K562 (cell line): ENCODE data around the gene ATG4D. TPM values are rescaled to one million over a fixed set of nuclear protein-coding genes. Genes with fewer than 3 reads are reported as not detected.

Experiments used
- ATF2 ChIP-seq: sonication (generic); formaldehyde crosslinking; IDR thresholded peaks from 2 replicates; pipeline ENCODE4 v1.8.1; 2022; ENCODE audit warnings: missing genetic modification reagents
- CBFA2T2 ChIP-seq: fragments of 450-650 bp; conservative IDR thresholded peaks from 2 replicates; pipeline ENCODE4 v1.6.1; 2017; ENCODE audit warnings: mild to moderate bottlenecking
- CHD2 ChIP-seq: IDR thresholded peaks from 2 replicates; pipeline ENCODE4 v1.6.1; 2011; ENCODE audit warnings: low read depth, low read length
- FOXA3 ChIP-seq, 2 experiments: fragments of 450-650 bp in 1 of 2; sonication (generic) in 1 of 2; formaldehyde crosslinking; IDR thresholded peaks in 1 of 2; conservative IDR thresholded peaks in 1 of 2; 2 replicates each; pipeline versions ENCODE4 v1.4.0 to v1.8.0; 2020 to 2022; ENCODE audit warnings: mild to moderate bottlenecking in 2 of 2, missing genetic modification reagents in 1 of 2
- GTF2F1 ChIP-seq: IDR thresholded peaks from 2 replicates; pipeline ENCODE4 v1.6.1; 2011; ENCODE audit warnings: low read depth, low read length, improper control_type of control experiment
- HES1 ChIP-seq: fragments of 450-650 bp; IDR thresholded peaks from 2 replicates; pipeline ENCODE4 v1.6.1; 2016; ENCODE audit warnings: low read depth, mild to moderate bottlenecking, moderate library complexity
- JUNB ChIP-seq: fragments of 450-650 bp; formaldehyde crosslinking; conservative IDR thresholded peaks from 2 replicates; pipeline ENCODE4 v1.4.0; 2020; ENCODE audit warnings: mild to moderate bottlenecking
- KLF6 ChIP-seq: fragments of 250-450 bp; sonication (Bioruptor Pico); IDR thresholded peaks from 2 replicates; pipeline ENCODE4 v1.4.0; 2020; ENCODE audit warnings: mild to moderate bottlenecking, moderate library complexity, borderline replicate concordance
- MTA2 ChIP-seq: fragments of 450-650 bp; IDR thresholded peaks from 2 replicates; pipeline ENCODE4 v1.6.1; 2016; ENCODE audit warnings: low read depth
- MYC ChIP-seq, 2 experiments: fragments of 250-450 bp in 1 of 2; sonication (Bioruptor Pico) in 1 of 2; IDR thresholded peaks; 2 replicates each; pipeline versions ENCODE4 v1.5.1 to v1.6.1; 2012 to 2021; ENCODE audit warnings: low read depth in 2 of 2, borderline replicate concordance in 1 of 2, improper control_type of control experiment in 1 of 2, low read length in 1 of 2, mild to moderate bottlenecking in 1 of 2, moderate library complexity in 1 of 2
- NFIC ChIP-seq: fragments of 450-650 bp; IDR thresholded peaks from 2 replicates; pipeline ENCODE4 v1.6.1; 2017; ENCODE audit warnings: mild to moderate bottlenecking, inconsistent platforms
- RBM14 ChIP-seq: fragments of 200-400 bp; formaldehyde crosslinking; IDR thresholded peaks from 2 replicates; pipeline ENCODE4 v1.6.1; 2018; ENCODE audit warnings: low read depth, mild to moderate bottlenecking, low read length, moderate library complexity, borderline replicate concordance; ENCODE audit not compliant: insufficient read depth
- SRSF3 ChIP-seq: fragments of 200-400 bp; formaldehyde crosslinking; IDR thresholded peaks from 2 replicates; pipeline ENCODE4 v1.6.1; 2016; ENCODE audit warnings: mild to moderate bottlenecking, low read length, moderate library complexity; ENCODE audit not compliant: insufficient read depth
- TEAD1 ChIP-seq, 2 experiments: fragments of 450-650 bp in 1 of 2; sonication (generic) in 1 of 2; formaldehyde crosslinking; IDR thresholded peaks; 2 replicates each; pipeline versions ENCODE4 v1.4.0 to v1.8.0; 2020 to 2022; ENCODE audit warnings: mild to moderate bottlenecking in 2 of 2, missing genetic modification reagents in 1 of 2
- U2AF1 ChIP-seq: fragments of 200-400 bp; formaldehyde crosslinking; optimal IDR thresholded peaks from 2 replicates; pipeline ENCODE3; 2017; ENCODE audit warnings: mild to moderate bottlenecking, low read depth, low read length, moderate library complexity
- U2AF2 ChIP-seq: fragments of 200-400 bp; formaldehyde crosslinking; optimal IDR thresholded peaks from 2 replicates; pipeline ENCODE3; 2017; ENCODE audit warnings: low read depth, mild to moderate bottlenecking, low read length
- USF1 ChIP-seq: sonication (generic); formaldehyde crosslinking; IDR thresholded peaks from 2 replicates; pipeline ENCODE4 v1.9.0; 2022; ENCODE audit warnings: mild to moderate bottlenecking, missing genetic modification reagents
- XRCC5 ChIP-seq: fragments of 200-400 bp; formaldehyde crosslinking; IDR thresholded peaks from 2 replicates; pipeline ENCODE4 v1.6.1; 2017; ENCODE audit warnings: low read depth, mild to moderate bottlenecking, low read length
- ZC3H4 ChIP-seq: sonication (generic); formaldehyde crosslinking; IDR thresholded peaks from 2 replicates; pipeline ENCODE4 v1.9.0; 2021; ENCODE audit warnings: missing genetic modification reagents, borderline replicate concordance
- ZNF12 ChIP-seq: sonication (generic); formaldehyde crosslinking; IDR thresholded peaks from 2 replicates; pipeline ENCODE4 v1.4.0; 2020; ENCODE audit warnings: mild to moderate bottlenecking, missing genetic modification reagents
- ZNF165 ChIP-seq: fragments of 250-450 bp; sonication (Bioruptor Pico); IDR thresholded peaks from 2 replicates; pipeline ENCODE4 v1.4.0; 2020; ENCODE audit warnings: borderline replicate concordance
- ZNF274 ChIP-seq: IDR thresholded peaks from 2 replicates; pipeline ENCODE4 v1.6.1; 2011; ENCODE audit warnings: low read depth, mild to moderate bottlenecking, low read length, moderate library complexity, borderline replicate concordance
- ZNF398 ChIP-seq: fragments of 250-450 bp; sonication (Bioruptor Pico); IDR thresholded peaks from 2 replicates; pipeline ENCODE4 v1.8.0; 2021; ENCODE audit warnings: moderate library complexity, mild to moderate bottlenecking, inconsistent platforms
- polyA plus RNA-seq, 8 experiments: library from polyadenylated mRNA; depleted of rRNA in 4 of 8; stranded (reverse) in 5 of 8; unstranded in 3 of 8; fragments of >200 nt; fragmentation: Nextera tagmentation in 2 of 8; fragmentation: Illumina TruSeq in 1 of 8; extraction: Ambion mirVana in 2 of 8; extraction: Trizol in 1 of 8; gene quantifications; 2 replicates each; pipeline versions ENCODE4 v1.2.1 to v1.2.3, GENCODE V29; 2011 to 2014; ENCODE audit warnings: inconsistent platforms in 1 of 8, missing spikeins in 1 of 8
- total RNA-seq, 7 experiments: library from RNA; depleted of rRNA in 6 of 7; stranded (reverse); fragments of >200 nt in 6 of 7; fragmentation: Illumina TruSeq in 2 of 7; extraction: Trizol in 2 of 7; gene quantifications; 2 replicates each; pipeline versions ENCODE4 v1.2.1 to v1.2.3, GENCODE V29; 2011 to 2021; ENCODE audit warnings: low replicate concordance in 1 of 7

ATG4D gene
- total and polyA plus RNA-seq, 9 of the 15 experiments (the other 6 are each of a cell fraction or from before 2014, with no cell fraction given), result 0.51 to 66.1 (median 22.9) TPM

- TF ChIP-seq U2AF1 (peak; percentile 5), ZNF165 (no peak), CHD2 (no peak), MYC (IDR thresholded peaks at IDR 0.05; ENCODE audit: low read depth, low read length) (no peak), MYC (CRISPR knock-in tag; IDR thresholded peaks at IDR 0.05; ENCODE audit: borderline replicate concordance, low read depth) (no peak), KLF6 (CRISPR knock-in tag) (no peak), JUNB (CRISPR knock-in tag) (no peak), ZNF398 (no peak), XRCC5 (no peak), HES1 (no peak), ZC3H4 (CRISPR knock-in tag) (0 out of 2 replicates have a peak, but pooled peaks have one; percentile 38), USF1 (no peak), MTA2 (no peak), GTF2F1 (no peak), ATF2 (CRISPR knock-in tag) (no peak), NFIC (peak; percentile 33; the same call in 1 of the 2 replicates), ZNF274 (no peak), ZNF12 (CRISPR knock-in tag) (no peak), CBFA2T2 (no peak), FOXA3 (CRISPR knock-in tag; conservative IDR thresholded peaks at IDR 0.05 in 1 of 2, IDR thresholded peaks at IDR 0.05 in 1 of 2) (no peak), RBM14 (0 out of 2 replicates have a peak, but pooled peaks have one; percentile 81), SRSF3 (peak; percentile 98; the same call in 1 of the 2 replicates), U2AF2 (no peak), TEAD1 (CRISPR knock-in tag; IDR thresholded peaks at IDR 0.05) (peak in 1 of 2 experiments; percentile 1; a peak in 1 of 4 replicates)
These were observed 41.7 kb upstream of the ATG4D start (continued) for GRCh38 chr19:10501971-10502523.
